BLaER1 (cell line): ENCODE measurements around the gene RPIA.

Experiments used
- H3K27ac ChIP-seq: shearing (Covaris generic); formaldehyde crosslinking; 2 replicates; pipeline ENCODE4 v1.8.1; 2022
- H3K27me3 ChIP-seq: shearing (Covaris generic); formaldehyde crosslinking; 2 replicates; pipeline ENCODE4 v1.8.1; 2022
- H3K36me3 ChIP-seq: shearing (Covaris generic); formaldehyde crosslinking; 2 replicates; pipeline ENCODE4 v1.8.1; 2022
- H3K4me1 ChIP-seq: shearing (Covaris generic); formaldehyde crosslinking; 2 replicates; pipeline ENCODE4 v1.8.1; 2022
- H3K4me2 ChIP-seq: shearing (Covaris generic); formaldehyde crosslinking; 2 replicates; pipeline ENCODE4 v1.8.1; 2022
- H3K4me3 ChIP-seq: shearing (Covaris generic); formaldehyde crosslinking; 2 replicates; pipeline ENCODE4 v1.8.1; 2022
- H3K9ac ChIP-seq: shearing (Covaris generic); formaldehyde crosslinking; 2 replicates; pipeline ENCODE4 v1.8.1; 2022
- H3K9me3 ChIP-seq: shearing (Covaris generic); formaldehyde crosslinking; 2 replicates; pipeline ENCODE4 v1.8.1; 2022
- H4K20me1 ChIP-seq: shearing (Covaris generic); formaldehyde crosslinking; 2 replicates; pipeline ENCODE4 v1.8.1; 2022
- Cebpa-rat ChIP-seq: shearing (Covaris generic); IDR thresholded peaks from 2 replicates; pipeline ENCODE4 v1.8.1; 2022

Gene RPIA

DNA sequence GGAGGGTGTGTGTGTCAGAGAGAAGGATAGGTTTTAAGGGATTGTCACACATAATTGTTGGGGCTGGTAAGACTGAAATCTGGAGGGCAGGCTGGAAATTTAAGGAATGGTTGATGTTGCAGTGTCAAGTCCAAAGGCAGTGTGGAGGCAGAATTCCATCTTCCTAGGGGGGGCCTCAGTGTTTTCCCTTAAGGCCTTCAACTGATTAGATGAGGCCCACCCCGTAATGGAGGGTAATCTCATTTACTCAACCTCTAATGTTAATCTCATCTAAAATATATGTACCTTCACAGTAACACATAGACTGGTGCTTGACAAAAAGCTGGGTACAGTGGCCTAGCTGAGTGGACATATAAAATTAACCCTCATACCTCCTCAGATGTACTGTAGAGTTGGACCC, 30.9 kb upstream of the RPIA start:
- Histone ChIP-seq H3K9me3 (no peaks in the 10 kb centered on the region), H3K9ac (no peak overlapping the region), H3K27me3 (no peaks in the 10 kb centered on the region), H3K4me1 (no peaks in the 10 kb centered on the region), H3K4me2 (no peak overlapping the region), H3K27ac (no peak overlapping the region), H4K20me1 (no peaks in the 10 kb centered on the region), H3K36me3 (no peaks in the 10 kb centered on the region), H3K4me3 (no peak overlapping the region)
- TF ChIP-seq Cebpa-rat = no peak

DNA sequence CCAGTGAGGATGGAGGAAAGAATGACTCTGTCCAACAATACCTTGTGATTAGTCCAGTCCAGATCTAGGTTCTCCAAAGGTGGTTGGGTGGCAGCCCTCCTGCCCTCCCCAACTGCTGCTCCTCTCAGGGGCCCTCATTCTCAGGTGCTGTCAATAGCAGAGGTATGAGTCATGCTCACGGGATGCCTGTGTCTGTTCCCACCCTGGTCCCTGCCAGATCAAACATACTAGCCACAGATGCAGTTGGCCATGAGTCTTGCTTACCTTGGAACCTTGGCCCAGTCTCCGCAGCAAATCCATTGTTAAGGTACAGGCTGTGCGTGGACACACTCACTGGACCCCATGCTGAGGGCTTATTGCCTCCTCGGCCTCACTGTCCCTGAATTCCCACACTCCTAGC, 24.9 kb upstream of the RPIA start:
- Histone ChIP-seq H4K20me1 (no peaks in the 10 kb centered on the region), H3K27ac (no peak overlapping the region), H3K4me1 (no peaks in the 10 kb centered on the region), H3K9ac (no peak overlapping the region), H3K4me3 (no peak overlapping the region), H3K36me3 (no peaks in the 10 kb centered on the region), H3K4me2 (no peak overlapping the region), H3K9me3 (no peaks in the 10 kb centered on the region), H3K27me3 (no peaks in the 10 kb centered on the region)
- no peak for TF ChIP-seq Cebpa-rat

DNA sequence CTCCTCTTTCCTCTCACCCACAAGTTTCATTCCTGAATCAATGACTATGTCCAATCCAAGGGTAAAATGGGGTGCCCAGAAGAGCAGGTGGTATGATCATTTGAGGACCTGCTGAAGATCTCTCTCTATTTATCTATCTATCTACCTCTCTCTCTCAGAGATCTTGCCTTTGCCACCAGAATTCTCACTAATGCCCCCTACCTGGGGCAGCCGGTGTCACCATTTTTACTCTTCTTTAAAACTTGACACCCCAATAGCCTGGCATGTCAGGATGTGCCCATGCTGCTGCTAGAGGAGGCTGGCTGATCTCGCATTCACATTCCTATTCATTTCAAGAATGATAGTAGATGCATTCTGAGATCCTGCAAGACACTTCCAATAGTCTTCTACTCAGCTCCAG, 24.3 kb upstream of the RPIA start:
- Histone ChIP-seq H3K27me3 (no peaks in the 10 kb centered on the region), H3K4me1 (no peaks in the 10 kb centered on the region), H3K36me3 (no peaks in the 10 kb centered on the region), H3K4me3 (no peak overlapping the region), H3K9me3 (no peaks in the 10 kb centered on the region), H4K20me1 (no peaks in the 10 kb centered on the region), H3K9ac (no peak overlapping the region), H3K27ac (no peak overlapping the region), H3K4me2 (no peak overlapping the region)
- TF ChIP-seq Cebpa-rat = no peak

DNA sequence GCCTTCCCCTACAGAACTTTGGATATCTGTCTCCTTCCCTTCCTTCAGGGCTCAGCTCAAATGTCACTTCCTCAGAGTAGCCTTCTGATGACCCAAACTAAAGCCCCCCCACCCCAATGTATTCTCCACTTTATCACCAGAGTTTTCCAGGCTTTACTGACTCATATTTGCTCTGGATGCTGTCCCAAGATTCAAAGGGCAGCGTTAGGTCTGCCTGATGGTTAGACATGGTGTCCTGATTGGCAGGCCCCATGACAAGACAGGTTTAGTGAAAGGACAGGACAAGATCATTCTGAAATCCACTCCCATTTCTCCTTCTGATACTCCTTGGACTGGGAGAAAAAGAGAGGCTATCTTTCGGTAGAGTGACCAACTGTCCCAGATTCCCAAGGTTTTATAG, 22.6 kb upstream of the RPIA start:
- no peaks in the 10 kb centered on the region for H3K9me3 ChIP-seq
- no peak overlapping the region for H3K4me2 ChIP-seq
- no peaks in the 10 kb centered on the region for H3K27me3 ChIP-seq
- no peak for TF ChIP-seq Cebpa-rat
- no peaks in the 10 kb centered on the region for H3K36me3 ChIP-seq
- no peak overlapping the region for H3K27ac ChIP-seq
- H3K4me1 ChIP-seq = no peaks in the 10 kb centered on the region
- no peak overlapping the region for H3K9ac ChIP-seq
- no peak overlapping the region for H3K4me3 ChIP-seq
- no peaks in the 10 kb centered on the region for H4K20me1 ChIP-seq

DNA sequence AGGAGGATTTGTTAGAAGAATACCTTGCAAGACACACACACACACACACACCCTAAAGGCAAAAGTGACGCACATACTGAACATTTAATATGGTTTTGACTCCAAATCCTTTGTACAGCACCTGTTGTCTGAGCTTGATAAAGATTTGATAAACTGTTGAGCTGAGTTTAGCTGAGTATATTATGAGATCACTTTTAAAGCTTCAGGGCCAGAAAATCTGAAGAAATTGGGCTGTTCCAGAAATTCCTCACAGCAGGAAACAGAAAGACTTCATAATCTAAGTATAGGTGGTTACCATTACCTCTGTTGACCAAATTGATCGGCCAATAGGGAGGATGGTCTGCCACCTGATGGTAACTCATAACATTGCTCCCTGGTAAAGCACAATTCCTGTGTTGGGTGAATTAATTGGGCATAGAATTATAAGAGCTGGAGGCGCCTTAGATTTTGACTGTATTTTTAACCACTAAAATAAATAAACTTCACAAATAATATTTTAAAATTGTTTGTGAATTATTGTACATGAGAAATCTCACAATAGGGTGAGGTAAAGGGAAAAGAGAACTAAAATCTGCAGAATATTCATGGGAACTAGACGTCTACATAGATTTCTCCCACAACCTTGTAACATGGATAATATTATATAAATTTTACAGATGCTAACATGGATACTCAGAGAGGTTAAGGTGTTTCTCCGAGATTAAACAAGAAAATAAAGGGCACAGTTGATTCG, 21.8 kb upstream of the RPIA start:
- no peak overlapping the region for H3K4me2 ChIP-seq
- H3K4me1 ChIP-seq = no peaks in the 10 kb centered on the region
- no peaks in the 10 kb centered on the region for H3K9me3 ChIP-seq
- H4K20me1 ChIP-seq = no peaks in the 10 kb centered on the region
- no peak overlapping the region for H3K4me3 ChIP-seq
- no peaks in the 10 kb centered on the region for H3K27me3 ChIP-seq
- no peaks in the 10 kb centered on the region for H3K36me3 ChIP-seq
- no peak overlapping the region for H3K27ac ChIP-seq
- no peak for TF ChIP-seq Cebpa-rat
- no peak overlapping the region for H3K9ac ChIP-seq

DNA sequence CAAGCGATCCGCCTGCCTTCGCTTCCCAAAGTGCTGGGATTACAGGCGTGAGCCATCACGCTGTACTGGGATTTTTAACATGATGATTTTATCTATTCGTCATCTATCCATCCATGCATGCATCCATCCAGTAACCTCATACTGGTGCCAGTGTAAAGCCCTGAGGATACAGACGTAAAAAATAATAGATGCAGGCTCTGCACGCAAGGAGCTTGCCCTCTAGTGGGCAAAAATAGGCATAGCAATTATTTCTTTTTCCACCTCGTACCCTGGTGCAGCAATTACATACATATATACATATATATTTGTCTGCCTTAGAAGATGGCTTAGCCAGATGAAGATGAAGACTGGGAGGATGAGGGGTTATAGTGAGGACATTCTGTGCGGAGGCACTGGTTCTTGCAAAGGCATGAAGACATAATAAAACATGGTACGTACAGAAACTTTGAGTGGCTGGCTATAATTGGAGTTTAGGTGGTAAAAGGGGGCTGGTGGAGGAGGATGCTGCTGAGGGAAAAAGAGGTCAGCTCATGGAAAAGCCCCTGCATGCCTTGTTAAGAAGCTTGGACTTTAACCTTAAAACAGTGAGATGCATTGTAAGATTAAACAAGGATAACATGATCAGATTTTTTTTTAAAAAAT, 19.6 kb upstream of the RPIA start:
- TF ChIP-seq Cebpa-rat = no peak

DNA sequence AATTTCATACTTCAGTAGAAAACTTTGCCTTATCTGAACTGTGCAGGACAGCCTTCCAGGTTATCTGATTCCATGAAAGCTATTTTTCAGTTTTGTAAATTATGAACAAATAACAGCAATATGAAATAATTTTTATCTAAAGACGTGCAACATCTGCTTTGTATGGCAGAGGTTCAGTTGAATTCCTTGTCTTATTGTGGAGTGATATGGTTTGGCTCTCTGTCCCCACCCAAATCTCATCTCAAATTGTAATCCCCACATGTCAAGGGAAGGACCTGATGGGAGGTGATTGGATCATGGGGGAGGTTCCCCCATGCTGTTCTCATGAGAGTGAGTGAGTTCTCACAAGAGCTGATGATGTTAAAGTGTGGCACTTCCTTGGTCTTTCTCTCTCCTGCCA, 18.1 kb upstream of the RPIA start:
- H3K27me3 ChIP-seq = no peaks in the 10 kb centered on the region
- no peak overlapping the region for H3K27ac ChIP-seq
- H3K4me1 ChIP-seq = no peaks in the 10 kb centered on the region
- H3K4me2 ChIP-seq = no peak overlapping the region
- H3K9ac ChIP-seq = no peak overlapping the region
- no peak overlapping the region for H3K4me3 ChIP-seq
- no peaks in the 10 kb centered on the region for H3K9me3 ChIP-seq
- H3K36me3 ChIP-seq = no peaks in the 10 kb centered on the region
- no peaks in the 10 kb centered on the region for H4K20me1 ChIP-seq
- no peak for TF ChIP-seq Cebpa-rat

More for the DNA sequence above, 19.6 kb upstream of the RPIA start:
- Histone ChIP-seq H3K9me3 (no peaks in the 10 kb centered on the region), H4K20me1 (no peaks in the 10 kb centered on the region), H3K27me3 (no peaks in the 10 kb centered on the region), H3K27ac (no peak overlapping the region), H3K9ac (no peak overlapping the region), H3K4me2 (no peak overlapping the region), H3K4me1 (no peaks in the 10 kb centered on the region), H3K36me3 (no peaks in the 10 kb centered on the region), H3K4me3 (no peak overlapping the region)

DNA sequence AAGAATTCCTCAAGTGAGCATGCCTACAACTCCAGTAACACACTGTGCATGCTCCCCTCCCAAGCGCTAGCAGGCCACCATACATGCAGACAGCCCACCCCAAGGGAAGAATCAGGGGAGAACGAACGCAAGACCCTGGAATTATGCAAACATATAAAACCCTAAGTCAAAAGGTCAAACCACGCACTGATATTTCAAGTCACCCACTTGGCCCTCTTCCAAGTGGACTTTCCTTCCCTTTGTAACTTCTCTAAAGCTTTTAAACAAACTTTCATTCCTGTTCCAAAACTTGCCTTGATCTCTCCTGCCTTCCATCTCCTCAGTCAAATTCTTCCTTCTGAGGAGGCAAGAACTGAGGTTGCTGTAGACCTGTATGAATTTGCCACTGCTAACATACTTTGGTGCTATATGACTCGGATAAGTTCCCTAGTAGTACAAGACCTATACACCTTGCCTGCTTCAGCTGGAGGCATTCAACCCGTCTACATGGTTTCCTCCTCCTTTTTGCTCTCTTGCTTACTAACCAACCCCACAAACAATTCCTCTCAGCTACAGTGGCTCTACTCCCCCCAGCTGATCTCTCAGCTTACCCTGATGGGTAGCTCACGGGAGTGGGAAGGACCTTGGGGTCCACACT, 11.1 kb upstream of the RPIA start:
- Histone ChIP-seq H4K20me1 (no peaks in the 10 kb centered on the region), H3K36me3 (no peaks in the 10 kb centered on the region), H3K9ac (no peak overlapping the region), H3K27ac (no peak overlapping the region), H3K4me3 (no peak overlapping the region), H3K27me3 (no peaks in the 10 kb centered on the region), H3K4me1 (no peaks in the 10 kb centered on the region), H3K4me2 (no peak overlapping the region), H3K9me3 (peaks cover 51% of the 10 kb centered on the region)
- TF ChIP-seq Cebpa-rat = no peak

DNA sequence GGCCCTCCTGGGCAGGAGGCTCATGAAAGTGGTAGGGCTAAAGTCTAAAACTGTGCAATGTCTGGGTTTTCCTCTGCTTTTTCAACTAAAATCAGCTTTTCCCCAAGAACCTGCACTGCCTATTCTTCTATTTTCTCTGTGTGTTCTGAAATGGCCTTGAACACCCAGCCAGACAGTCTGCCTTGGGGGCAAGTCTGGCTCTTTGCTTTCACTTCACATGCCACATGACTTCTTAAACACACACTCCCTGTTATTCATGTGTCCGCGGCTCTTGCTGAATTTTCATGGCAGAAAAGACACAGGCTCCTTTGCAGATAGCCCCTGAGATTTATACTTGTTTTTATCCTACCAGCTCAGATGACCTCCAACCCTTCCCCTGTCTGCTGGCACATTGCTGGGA, 10.6 kb upstream of the RPIA start:
- Histone ChIP-seq H3K36me3 (no peaks in the 10 kb centered on the region), H3K4me2 (no peak overlapping the region), H3K27ac (no peak overlapping the region), H4K20me1 (no peaks in the 10 kb centered on the region), H3K9me3 (peaks cover 57% of the 10 kb centered on the region), H3K4me3 (no peak overlapping the region), H3K9ac (no peak overlapping the region), H3K4me1 (no peaks in the 10 kb centered on the region), H3K27me3 (no peaks in the 10 kb centered on the region)
- no peak for TF ChIP-seq Cebpa-rat

DNA sequence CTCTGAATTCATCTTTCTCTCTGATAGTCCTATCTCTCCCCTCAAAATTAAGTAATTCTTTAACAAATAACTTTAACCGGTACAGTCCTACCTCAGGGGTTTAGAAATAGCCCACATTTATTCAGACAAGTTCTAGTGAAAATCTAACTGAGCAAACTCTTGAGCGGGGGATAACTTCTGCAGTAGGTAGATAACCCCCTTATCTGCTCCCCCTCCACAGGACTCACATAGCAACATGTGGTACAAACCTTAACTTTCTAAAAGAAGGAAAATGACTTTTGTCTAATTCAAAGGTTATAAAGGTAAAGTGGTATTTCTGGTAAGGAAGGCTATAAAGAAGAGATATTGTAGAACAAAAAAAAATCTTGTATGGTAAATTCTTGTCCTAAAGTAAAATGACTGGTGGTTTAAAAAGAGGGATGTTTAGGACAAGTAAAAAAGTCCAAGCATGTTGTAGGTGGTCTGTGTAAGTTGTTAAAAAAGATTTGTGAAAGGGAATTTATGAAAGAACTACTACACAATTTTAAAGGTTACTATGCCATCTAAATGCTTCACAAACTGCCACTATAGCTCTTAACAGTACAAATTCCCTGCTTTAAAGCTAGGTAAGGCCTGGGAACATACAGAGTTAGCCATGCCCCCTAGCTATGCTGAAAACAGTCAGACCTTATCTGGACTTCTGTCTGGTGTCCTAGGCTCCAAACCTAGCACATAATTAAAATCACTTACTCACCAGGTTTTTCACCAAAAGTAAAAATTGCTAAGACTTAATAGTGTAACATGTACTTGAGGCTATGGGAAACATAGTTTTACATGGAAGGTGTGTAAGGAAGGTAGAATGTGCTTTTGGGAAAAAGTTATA, 8.1 kb upstream of the RPIA start:
- TF ChIP-seq Cebpa-rat = no peak
- H4K20me1 ChIP-seq = no peaks in the 10 kb centered on the region
- no peak overlapping the region for H3K9ac ChIP-seq
- no peak overlapping the region for H3K4me3 ChIP-seq
- H3K4me2 ChIP-seq = no peak overlapping the region
- no peaks in the 10 kb centered on the region for H3K36me3 ChIP-seq
- H3K4me1 ChIP-seq = no peaks in the 10 kb centered on the region
- peaks cover 77% of the 10 kb centered on the region for H3K9me3 ChIP-seq
- H3K27me3 ChIP-seq = no peaks in the 10 kb centered on the region
- no peak overlapping the region for H3K27ac ChIP-seq
